H54 (cell line): ENCODE data around the gene PHF1.
A peak's percentile ranks its signal among the peaks of the same experiment; 100 is the strongest.

Experiments used
- DNase-seq: peaks from one replicate; pipeline ENCODE4 v3.0.0; 2011; ENCODE audit warnings: low spot score, mixed read lengths; ENCODE audit not compliant: insufficient read length
- FAIRE-seq: peaks from 3 replicates; lab custom pipeline; 2011; peaks lifted over from hg19 to GRCh38; lab: Jason Lieb, UNC
- POLR2A ChIP-seq: IDR thresholded peaks from 2 replicates; pipeline ENCODE4 v1.6.1; 2011; ENCODE audit warnings: low read depth, mild to moderate bottlenecking, low read length

PHF1 gene

DNA sequence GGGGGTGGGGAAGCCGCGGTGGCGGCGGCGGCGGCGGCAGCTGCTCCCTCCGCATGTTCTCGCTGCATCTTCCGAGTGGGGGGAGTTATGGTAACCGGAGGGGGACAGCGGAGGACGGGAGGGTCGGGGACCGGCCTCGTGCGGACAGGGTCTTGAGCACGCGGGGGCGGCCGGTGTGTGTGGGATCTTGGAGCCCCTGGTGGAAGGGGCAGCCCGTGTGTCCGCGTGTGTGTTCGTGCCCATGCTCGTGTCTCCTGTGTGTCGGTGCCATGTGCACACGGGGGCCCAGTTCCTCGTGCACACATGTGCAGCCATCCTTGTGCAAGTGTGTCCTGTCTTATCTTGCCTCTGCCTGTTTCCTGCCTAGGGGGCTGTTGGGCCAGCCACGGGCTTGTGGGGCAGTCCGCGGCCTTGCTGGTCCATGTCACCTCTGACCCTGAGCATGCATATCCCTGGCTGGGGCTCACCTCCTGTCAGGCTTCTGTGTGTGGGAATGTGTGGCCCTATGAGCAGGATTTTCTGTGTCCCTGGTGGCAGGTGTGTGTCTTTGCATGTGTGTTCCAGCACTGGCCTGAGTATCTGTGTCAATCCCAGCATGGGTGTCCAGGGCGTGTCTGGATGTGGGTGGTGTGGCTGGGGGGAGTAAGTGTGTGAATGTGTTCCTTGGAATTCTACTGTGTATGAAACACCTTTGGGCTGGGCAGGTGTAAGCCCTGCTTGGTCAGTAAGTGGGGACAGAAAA lies 17.6 kb downstream of the PHF1 start:
- peak; percentile 64 for DNase-seq
- no peak for TF ChIP-seq POLR2A
- FAIRE-seq, result no peak

- DNase-seq (no peak), FAIRE-seq (no peak)
- TF ChIP-seq POLR2A, result no peak
Measured at GRCh38 chr6:33428966-33429749, 18.3 kb downstream of the PHF1 start.

DNA sequence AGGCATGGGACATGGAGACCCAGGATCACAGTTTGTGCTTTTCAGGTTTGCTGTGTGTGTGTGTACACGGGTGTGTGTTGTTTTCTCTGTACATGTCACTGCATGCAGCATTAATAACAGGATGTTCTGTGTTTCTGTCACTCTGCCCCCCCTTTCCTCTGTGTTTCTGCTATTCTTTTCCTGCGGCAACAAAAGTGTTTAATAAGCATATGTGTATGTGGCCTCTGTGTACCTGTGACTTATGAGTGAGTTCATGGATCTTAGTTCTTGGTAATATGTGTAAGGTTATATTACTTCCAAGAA lies 18.9 kb downstream of the PHF1 start:
- DNase-seq, result no peak
- TF ChIP-seq POLR2A, result no peak
- FAIRE-seq, result no peak

DNA sequence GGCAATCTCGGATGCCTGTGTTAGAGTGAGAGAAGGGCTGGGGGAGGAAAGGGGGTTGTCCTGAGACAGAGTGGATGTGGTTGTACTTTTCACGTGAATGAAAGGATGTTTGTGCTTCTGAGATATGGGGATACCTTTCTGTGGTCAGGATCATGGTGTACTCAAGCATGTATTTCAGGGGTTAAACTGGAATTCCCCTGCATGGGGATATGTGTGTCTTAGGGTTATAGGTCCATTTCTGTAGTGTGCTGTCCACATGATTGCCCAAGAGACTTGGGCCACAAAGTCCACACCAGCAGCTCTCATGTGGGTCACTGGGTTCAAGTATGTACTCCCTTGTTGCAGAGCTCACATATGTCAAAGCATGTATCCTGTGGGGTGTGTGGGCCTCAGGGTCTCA lies 19.5 kb downstream of the PHF1 start:
- FAIRE-seq (no peak), DNase-seq (no peak)
- no peak for TF ChIP-seq POLR2A

- DNase-seq (peak; percentile 96), FAIRE-seq (no peak)
- TF ChIP-seq POLR2A, result no peak
Measured at GRCh38 chr6:33430991-33431879, 20.4 kb downstream of the PHF1 start.

- no peak for TF ChIP-seq POLR2A
- DNase-seq (no peak), FAIRE-seq (no peak)
Measured at GRCh38 chr6:33431880-33432541, 21.2 kb downstream of the PHF1 start.

DNA sequence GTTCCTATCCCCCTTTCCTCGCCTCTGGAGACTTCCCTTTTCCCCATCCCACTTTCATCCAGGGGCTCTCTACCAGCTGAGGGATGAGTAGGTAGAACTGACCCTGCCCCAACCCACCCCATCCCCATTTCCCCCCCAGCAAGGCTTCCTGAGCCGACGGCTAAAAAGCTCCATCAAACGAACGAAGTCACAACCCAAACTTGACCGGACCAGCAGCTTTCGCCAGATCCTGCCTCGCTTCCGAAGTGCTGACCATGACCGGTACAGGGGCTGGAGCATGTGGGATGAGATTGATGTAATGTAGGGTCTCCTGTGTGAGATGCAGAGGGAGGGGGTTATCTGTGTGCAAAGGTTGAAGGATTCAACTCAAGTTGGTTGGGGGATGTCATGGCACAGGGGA lies 21.7 kb downstream of the PHF1 start:
- FAIRE-seq, result no peak
- TF ChIP-seq POLR2A, result no peak
- DNase-seq, result no peak

- DNase-seq (no peak), FAIRE-seq (no peak)
- no peak for TF ChIP-seq POLR2A
Measured at GRCh38 chr6:33433001-33433543, 22.3 kb downstream of the PHF1 start.

DNA sequence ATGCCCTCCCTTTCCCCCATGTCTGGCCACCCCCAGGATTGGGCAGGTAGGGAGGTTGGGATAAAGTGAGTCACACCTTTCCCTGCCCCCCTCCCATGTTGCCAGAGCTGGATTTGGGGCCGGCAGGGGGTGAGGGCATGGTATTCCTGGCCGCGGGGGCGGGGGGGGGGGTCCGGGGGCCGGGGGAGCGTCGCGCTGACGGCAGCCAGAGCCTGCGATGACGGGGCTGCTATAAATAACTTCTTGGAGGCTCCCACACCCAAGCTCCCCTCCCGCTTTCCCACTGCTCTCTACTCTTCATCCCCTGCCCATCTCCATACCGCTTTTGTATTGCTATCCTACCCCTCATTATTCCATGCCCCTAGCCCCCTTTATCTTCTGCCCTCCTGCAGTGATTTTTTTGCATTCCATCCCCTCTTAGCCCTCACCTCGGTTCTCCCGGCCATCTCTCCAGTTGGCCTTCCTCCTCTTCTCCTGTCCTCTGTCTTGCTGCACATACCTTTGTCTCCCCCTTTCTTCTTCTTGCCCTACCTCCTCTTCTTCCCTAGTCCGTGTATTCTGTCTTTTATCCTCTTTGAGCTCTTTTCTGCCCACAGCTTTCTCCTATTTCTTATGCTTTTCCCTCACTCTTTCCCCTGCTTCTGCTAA lies 22.9 kb downstream of the PHF1 start:
- TF ChIP-seq POLR2A, result no peak
- DNase-seq, result no peak
- FAIRE-seq, result no peak

DNA sequence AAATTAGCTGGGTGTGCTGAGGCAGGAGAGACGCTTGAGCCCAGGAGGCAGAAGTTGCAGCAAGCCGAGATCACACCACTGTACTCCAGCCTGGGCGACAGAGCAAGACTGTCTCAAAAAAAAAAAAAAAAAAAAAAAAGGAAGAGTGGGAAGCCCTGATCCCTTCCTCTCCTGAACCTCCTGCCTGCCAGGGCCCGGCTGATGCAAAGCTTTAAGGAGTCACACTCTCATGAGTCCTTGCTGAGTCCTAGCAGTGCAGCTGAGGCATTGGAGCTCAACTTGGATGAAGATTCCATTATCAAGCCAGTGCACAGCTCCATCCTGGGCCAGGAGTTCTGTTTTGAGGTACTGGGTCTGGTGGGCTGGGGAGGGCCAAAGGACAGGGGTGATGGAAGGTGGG lies 24.1 kb downstream of the PHF1 start:
- FAIRE-seq, result no peak
- DNase-seq, result no peak
- TF ChIP-seq POLR2A, result no peak

DNA sequence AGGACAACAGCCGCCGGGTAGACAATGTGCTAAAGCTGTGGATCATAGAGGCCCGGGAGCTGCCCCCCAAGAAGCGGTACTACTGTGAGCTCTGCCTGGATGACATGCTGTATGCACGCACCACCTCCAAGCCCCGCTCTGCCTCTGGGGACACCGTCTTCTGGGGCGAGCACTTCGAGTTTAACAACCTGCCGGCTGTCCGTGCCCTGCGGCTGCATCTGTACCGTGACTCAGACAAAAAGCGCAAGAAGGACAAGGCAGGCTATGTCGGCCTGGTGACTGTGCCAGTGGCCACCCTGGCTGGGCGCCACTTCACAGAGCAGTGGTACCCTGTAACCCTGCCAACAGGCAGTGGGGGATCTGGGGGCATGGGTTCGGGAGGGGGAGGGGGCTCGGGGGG lies 26.9 kb downstream of the PHF1 start:
- TF ChIP-seq POLR2A, result no peak
- FAIRE-seq, result no peak
- DNase-seq, result no peak

DNA sequence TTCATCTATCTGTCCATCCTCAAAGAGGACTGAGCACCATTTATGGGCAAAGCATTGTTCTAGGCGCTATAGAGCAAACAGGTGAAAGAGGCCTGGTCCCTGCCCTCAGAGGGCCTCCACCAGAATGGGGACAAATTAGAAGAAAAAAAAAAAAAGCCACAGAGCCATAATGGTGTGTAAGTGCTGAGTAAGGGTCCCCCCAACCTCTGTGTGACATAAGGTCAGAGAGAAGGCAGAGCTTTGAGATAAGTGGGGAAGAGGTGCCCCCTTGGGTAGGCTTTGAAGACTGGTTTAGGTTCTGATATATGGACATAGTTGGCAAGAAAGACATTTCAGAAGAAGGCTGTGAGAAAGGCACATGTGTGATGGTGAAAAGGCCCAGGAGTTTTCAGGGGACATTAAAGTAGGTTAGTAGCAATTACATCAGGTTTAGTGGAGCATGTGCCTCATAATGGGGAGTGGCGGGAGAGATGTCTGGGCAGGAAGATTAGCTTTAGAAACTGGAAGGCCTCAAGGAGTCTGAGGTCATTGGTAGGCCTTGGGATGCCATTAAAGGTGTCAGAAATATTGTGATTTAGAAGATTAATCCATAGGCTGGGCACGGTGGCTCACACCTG lies 28.3 kb downstream of the PHF1 start:
- FAIRE-seq, result no peak
- no peak for TF ChIP-seq POLR2A
- no peak for DNase-seq

DNA sequence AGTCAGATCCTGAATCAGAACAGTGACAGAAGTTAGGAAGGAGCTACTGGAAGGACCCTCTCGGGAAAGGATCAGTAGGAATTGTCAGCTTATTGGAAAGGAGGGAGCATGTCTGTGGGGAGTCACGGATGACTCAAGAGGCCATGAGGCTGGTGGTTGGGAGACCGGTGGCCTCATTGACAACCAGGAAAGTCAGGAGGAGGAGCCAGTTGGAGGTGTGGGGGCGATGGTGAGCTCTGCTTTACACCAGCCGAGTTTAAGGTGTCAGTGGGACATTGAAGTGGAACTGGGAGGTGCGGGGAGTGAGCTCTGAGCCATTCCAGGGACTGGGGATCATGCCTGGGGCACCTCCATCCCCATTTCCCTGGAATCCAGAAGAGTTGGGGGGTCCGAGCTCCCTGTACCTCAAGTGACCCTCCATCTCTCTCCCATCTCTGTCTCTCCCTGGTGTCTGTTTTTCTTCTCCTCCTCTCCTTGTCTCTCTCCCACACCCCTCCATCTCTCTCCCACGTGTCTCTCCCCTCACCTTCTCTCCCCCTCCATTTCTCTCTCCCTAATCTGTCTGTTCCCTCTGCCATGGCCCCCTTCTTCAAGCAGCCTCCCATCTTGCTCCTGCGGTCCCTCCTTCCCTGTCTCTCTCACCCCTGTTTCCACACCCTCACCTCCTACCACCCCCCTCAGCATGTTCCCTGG lies 29.3 kb downstream of the PHF1 start:
- TF ChIP-seq POLR2A, result no peak
- no peak for FAIRE-seq
- no peak for DNase-seq
